Hematopoietic multipotent progenitor cell treated with erythropoietin and hydrocortisone succinate and interleukin-3 and kit ligand, for 17 days (in vitro differentiated cells): ENCODE results near the gene THSD4.
"Not testable (repeated sequence)": the region's sequence is repeated elsewhere in the genome, so short reads cannot be mapped to it uniquely, and the experiment has no call there.

ENCODE experiments used
- DNase-seq: peaks from one replicate; pipeline ENCODE4 v3.0.0-alpha.2; 2015; ENCODE audit warnings: low spot score

Gene THSD4

GRCh38 chr15:71386448-71387236 is 271.4 kb downstream of the THSD4 start:
- no peak for DNase-seq

- DNase-seq: no peak
Observed at GRCh38 chr15:71387810-71388209, 272.5 kb downstream of the THSD4 start.

GRCh38 chr15:71390096-71390495 is 274.8 kb downstream of the THSD4 start:
- DNase-seq: no peak

GRCh38 chr15:71391421-71392088 is 276.3 kb downstream of the THSD4 start:
- DNase-seq: no peak

- no peak for DNase-seq
Observed at GRCh38 chr15:71392861-71393283, 277.6 kb downstream of the THSD4 start.

- DNase-seq: no peak
Observed at GRCh38 chr15:71393383-71393782, 278.1 kb downstream of the THSD4 start.

GRCh38 chr15:71396536-71397125 is 281.4 kb downstream of the THSD4 start:
- DNase-seq: no peak

- no peak for DNase-seq
Observed at GRCh38 chr15:71397377-71397776, 282.1 kb downstream of the THSD4 start.

- no peak for DNase-seq
Observed at GRCh38 chr15:71400294-71400693, 285.0 kb downstream of the THSD4 start.

GRCh38 chr15:71401728-71402127 is 286.5 kb downstream of the THSD4 start:
- not testable (repeated sequence) for DNase-seq

GRCh38 chr15:71409541-71409940 is 294.3 kb downstream of the THSD4 start:
- DNase-seq: no peak

GRCh38 chr15:71410347-71410746 is 295.1 kb downstream of the THSD4 start:
- DNase-seq: no peak

GRCh38 chr15:71411538-71412482 is 296.5 kb downstream of the THSD4 start:
- DNase-seq: no peak

- DNase-seq: no peak
Observed at GRCh38 chr15:71413419-71413818, 298.1 kb downstream of the THSD4 start.

- no peak for DNase-seq
Observed at GRCh38 chr15:71414853-71415252, 299.6 kb downstream of the THSD4 start.

GRCh38 chr15:71422530-71423259 is 307.4 kb downstream of the THSD4 start:
- DNase-seq: no peak

- no peak for DNase-seq
Observed at GRCh38 chr15:71424765-71425164, 309.5 kb downstream of the THSD4 start.

- DNase-seq: no peak
Observed at GRCh38 chr15:71425388-71425787, 310.1 kb downstream of the THSD4 start.

- DNase-seq: no peak
Observed at GRCh38 chr15:71426792-71427191, 311.5 kb downstream of the THSD4 start.

- DNase-seq: no peak
Observed at GRCh38 chr15:71430782-71431181, 315.5 kb downstream of the THSD4 start.
